GM19328 (cell line): ENCODE measurements around the gene ABCC1.
A peak's percentile ranks its signal among the peaks of the same experiment; 100 is the strongest.

ENCODE experiments used
- ATAC-seq: cut with Tn5 transposase; IDR thresholded peaks from one replicate; pipeline ENCODE4 v1.9.1; 2021; ENCODE audit warnings: mild to moderate bottlenecking, moderate library complexity; ENCODE audit not compliant: unreplicated experiment

Gene ABCC1

GRCh38 chr16:15988268-15989013, 39.0 kb downstream of the ABCC1 start:
- no peak for ATAC-seq

GRCh38 chr16:15990902-15991301, 41.5 kb downstream of the ABCC1 start:
- no peak for ATAC-seq

- ATAC-seq, result no peak
Observed at GRCh38 chr16:15993128-15993527, 43.7 kb downstream of the ABCC1 start.

GRCh38 chr16:15993541-15993940, 44.1 kb downstream of the ABCC1 start:
- no peak for ATAC-seq

DNA sequence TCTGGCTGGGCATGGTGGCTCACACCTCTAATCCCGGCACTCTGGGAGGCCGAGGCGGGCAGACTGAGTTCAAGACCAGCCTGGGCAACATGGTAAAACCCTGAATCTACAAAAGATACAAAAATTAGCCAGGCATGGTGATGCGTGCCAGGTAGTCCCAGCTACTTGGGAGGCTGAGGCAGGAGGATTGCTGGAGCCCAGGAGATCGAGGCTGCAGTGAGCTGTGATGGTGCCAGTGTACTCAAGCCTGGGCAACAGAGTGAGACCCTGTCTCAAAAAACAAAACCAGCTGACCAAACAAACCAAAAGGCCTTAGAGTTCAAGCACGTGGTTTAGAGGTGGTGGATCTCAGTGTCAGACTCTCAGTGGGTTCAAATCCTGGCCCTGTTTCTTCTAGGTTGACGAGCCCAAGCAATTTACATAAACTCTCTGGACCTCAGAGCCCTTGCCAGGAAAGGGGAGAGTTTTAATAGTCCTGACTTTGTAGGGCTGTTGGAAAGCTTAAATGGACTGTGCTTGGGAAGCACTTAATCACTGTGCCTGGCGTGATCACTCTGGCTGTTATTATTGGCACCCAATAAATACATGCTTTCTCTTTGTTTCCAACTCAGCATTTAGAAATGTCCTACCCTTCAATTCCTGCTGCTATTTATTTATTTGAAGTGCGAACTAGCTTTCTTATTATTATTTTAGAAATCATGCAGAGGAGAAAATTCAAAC, 44.7 kb downstream of the ABCC1 start:
- no peak for ATAC-seq

DNA sequence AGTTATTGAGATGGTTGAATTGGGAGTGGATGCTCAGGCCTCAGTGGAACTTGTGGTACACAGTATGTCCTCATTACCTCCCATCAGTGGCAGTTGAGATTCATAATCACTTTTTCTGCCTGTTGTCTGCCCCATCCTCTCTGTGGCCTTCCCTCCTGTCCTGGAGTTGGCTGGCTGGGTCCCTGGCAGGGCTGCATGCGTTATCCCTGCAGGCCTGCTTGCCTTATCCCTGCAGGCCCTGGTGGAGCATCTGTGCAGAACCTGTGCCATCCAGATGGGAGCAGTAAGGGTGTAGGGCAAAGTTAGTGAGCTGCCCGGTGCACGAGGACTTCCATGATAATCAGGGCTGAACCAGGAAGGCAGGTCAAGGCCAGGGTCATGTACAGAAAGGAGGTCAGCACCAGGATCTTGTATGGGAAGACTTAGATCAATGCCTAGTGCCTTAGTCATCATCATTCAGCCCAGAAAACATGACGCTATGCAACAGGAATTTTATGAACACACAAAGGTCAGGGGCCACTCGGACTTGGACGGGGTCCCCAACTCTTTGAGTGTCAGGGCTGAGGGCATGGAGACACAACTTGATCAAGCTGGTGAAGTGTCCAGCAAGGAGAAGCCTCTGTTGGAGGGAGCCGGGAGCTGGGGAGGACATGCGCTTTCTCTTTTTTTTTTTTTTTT, 47.2 kb downstream of the ABCC1 start:
- ATAC-seq, result no peak

DNA sequence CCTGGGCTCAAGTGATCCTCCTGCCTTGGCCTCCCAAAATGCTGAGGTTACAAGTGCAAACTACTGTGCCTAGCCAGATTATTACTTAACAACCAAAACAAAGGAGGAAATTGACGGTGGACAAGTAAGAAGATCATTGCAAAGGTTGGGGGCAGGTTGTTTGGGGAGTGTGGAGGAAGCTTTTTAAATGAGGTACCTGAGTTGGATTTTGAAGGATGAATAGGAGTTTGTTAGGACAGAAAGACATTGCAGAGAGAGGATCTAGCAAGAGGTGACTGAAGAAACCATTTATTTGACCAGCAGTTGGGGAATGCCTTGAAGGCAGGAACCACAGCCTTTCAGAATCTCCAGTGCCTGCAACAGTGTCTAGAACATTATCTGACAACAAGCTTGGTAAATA, 51.3 kb downstream of the ABCC1 start:
- ATAC-seq, result no peak

- ATAC-seq, result no peak
Observed at GRCh38 chr16:16001596-16002255, 52.3 kb downstream of the ABCC1 start.

- no peak for ATAC-seq
Observed at GRCh38 chr16:16003719-16004313, 54.4 kb downstream of the ABCC1 start.

DNA sequence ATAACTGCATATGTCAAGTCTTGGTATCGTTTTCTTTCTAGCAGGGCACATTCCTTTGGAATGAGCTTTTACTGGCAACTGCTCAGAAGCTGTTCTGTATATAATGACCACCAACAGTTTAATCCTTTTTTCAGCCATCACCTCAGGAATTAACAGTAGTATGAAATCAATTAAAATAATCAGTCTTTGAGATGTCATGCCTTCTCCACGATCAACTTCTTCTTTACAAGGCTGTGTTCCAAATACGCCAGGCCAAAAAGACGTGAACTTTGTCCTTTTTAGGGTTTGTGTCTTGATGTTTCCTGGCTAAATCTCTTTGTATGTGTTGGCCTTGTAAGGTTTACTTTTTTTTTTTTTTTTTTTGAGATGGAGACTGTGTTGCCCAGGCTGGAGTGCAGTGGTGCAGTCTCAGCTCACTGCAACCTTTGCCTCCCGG, 54.9 kb downstream of the ABCC1 start:
- no peak for ATAC-seq

GRCh38 chr16:16005721-16006120, 56.3 kb downstream of the ABCC1 start:
- ATAC-seq, result no peak

DNA sequence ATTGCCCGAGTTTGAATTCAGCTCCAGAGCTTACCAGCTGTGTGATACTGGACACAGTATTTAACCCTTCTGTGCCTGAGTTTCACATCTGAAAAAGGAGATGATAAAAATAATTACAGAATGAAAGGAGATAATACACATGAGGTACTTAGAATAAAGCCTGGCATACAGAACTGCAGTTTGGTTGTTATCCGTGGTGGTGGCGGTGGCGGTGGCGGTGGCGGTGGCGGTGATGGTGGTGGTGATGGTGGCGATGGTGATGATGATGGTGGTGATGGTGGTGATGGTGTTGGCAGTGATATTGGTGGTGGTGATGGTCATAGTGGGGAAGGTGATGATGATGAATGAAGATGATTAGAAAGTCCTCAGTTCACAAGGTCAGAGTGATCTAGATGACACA, 57.2 kb downstream of the ABCC1 start:
- ATAC-seq, result no peak

- ATAC-seq, result peak; percentile 42
Observed at GRCh38 chr16:16007743-16008111, 58.3 kb downstream of the ABCC1 start.

GRCh38 chr16:16008666-16009065, 59.2 kb downstream of the ABCC1 start:
- no peak for ATAC-seq

DNA sequence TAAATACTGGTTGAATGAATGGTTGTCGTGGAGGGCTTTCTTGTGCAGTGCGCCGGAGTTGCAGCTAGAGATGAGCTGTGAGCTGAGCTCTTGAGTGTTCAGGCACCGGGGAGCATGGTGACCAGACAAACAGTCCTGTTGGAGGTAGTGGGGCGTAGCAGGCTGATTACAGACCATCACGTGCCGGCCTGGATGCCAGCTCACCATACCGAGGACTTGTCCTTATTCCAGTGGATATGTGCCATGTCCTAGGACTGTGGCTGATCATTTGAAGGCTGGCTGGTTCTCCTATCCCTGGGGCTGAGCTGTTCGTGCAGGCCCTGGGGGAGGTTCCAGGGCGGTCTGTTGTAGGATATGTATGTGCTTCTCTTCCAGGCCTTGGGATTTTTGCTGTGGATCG, 60.0 kb downstream of the ABCC1 start:
- no peak for ATAC-seq

GRCh38 chr16:16010194-16010593, 60.8 kb downstream of the ABCC1 start:
- ATAC-seq, result no peak

GRCh38 chr16:16012144-16012543, 62.7 kb downstream of the ABCC1 start:
- ATAC-seq, result no peak

DNA sequence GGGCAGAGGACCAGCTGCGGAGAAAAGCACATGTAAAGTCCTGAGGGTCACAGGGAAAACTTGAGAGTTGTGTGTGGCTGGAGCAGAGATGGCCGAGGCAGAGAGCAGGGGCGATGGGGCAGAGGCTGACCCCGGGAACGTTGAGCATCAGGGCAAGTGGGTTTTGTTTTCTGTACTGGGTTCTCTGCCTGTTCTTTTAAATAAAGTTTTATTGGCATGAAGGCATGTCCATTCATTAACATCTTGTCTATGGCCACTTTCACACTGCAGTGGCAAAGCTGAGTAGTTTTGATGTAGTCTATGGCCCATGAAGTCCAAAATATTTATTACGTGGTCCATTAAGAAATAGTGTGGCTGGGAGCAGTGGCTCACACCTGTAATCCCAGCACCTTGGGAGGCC, 64.4 kb downstream of the ABCC1 start:
- ATAC-seq, result no peak

DNA sequence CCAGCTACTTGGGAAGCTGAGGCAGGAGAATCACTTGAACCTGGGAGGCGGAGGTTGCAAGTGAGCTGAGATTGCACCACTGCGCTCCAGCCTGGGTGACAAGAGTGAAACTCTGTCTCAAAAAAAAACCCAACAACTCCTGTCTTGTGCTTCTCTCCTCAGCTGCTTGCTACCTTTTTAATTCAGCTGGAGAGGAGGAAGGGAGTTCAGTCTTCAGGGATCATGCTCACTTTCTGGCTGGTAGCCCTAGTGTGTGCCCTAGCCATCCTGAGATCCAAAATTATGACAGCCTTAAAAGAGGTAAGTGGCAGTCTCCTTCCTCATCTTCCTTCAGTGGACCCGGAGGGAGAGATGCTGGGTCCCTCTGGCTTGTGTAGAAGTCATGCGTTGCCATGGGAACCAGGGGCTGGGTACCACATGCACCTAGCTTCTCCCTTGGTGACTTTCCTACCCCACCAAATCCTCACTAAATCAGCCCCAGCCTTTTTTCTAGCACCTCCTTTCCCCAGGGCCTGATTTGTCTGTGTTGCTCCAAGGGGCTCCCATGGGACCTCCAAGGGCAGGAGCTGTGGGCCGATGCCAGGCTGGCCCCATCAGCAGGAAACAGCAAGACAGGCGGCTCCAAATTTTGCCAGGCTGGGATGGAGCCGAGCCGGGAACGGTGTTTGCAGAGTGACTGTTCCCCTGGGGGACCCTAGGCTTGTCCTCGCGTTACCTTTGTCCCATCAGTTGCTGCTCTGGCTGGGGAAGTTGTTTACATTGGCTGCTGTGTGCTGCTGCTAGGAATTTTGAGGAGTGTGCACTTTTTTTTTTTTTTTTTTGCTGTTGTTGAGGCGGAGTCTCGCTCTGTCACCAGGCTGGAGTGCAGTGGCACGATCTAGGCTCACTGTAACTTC, 65.2 kb downstream of the ABCC1 start:
- ATAC-seq, result no peak

GRCh38 chr16:16015849-16016248, 66.4 kb downstream of the ABCC1 start:
- ATAC-seq, result no peak
